HG02623 (cell line): Measurements from ENCODE around the gene CLC.
"Not testable (repeated sequence)": the region's sequence is repeated elsewhere in the genome, so short reads cannot be mapped to it uniquely, and the experiment has no call there.

ENCODE experiments used
- ATAC-seq: cut with Tn5 transposase; IDR thresholded peaks from one replicate; pipeline ENCODE4 v1.9.1; 2021; ENCODE audit warnings: moderate library complexity; ENCODE audit not compliant: unreplicated experiment

Gene CLC

DNA sequence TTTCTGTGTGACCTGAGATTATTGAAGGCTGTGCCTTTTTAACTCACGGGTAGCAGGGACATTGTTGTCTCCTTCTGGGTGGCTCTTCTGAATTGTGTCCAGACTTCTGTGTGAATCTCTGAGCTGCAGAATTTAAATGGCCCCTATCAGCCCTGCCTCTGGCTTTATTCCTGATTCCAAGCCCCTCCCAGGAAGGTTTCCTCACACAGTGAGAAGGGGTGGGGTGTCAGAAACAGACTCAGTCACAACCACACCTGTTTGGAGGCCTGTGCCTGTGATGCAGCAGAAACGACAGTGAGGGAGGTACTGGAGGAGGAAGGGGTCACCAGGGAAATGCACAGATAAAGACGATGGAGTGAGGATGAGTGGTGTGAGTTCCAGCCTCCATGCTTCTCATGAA is at the start of gene CLC:
TSS of gene CLC (minus strand) at position 139 of the 400 bp plus-strand sequence. CDS start at position 62, 77 bp downstream.
- no peak for ATAC-seq

GRCh38 chr19:39780894-39781293 is 43.1 kb upstream of the CLC start:
- no peak for ATAC-seq

DNA sequence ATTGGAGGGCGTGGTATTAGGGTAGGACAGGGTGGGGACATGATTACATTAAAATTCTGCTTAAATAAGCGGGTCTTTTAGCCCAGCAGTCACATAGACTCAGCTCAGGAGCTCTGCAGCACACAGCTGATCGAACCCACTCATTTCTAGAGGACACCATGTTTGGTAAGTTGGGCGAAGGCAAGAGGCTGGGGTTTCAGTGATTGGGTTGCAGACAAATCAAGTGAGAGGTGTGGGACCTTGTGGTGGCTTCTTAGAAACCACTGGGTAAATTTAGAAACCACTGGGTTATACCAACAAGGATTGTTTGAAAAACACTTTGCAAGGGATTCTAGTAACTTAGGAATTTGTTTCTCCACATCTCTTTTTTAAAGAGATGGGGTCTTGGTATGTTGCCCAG is 40.9 kb upstream of the CLC start, which contains the start of gene LEUTX:
TSS of gene LEUTX (plus strand) at position 92 of the 400 bp plus-strand sequence. CDS start at position 159, 67 bp downstream.
- ATAC-seq, result no peak

GRCh38 chr19:39768786-39769185 is 31.0 kb upstream of the CLC start:
- no peak for ATAC-seq

GRCh38 chr19:39768334-39768733 is 30.5 kb upstream of the CLC start:
- ATAC-seq, result no peak

DNA sequence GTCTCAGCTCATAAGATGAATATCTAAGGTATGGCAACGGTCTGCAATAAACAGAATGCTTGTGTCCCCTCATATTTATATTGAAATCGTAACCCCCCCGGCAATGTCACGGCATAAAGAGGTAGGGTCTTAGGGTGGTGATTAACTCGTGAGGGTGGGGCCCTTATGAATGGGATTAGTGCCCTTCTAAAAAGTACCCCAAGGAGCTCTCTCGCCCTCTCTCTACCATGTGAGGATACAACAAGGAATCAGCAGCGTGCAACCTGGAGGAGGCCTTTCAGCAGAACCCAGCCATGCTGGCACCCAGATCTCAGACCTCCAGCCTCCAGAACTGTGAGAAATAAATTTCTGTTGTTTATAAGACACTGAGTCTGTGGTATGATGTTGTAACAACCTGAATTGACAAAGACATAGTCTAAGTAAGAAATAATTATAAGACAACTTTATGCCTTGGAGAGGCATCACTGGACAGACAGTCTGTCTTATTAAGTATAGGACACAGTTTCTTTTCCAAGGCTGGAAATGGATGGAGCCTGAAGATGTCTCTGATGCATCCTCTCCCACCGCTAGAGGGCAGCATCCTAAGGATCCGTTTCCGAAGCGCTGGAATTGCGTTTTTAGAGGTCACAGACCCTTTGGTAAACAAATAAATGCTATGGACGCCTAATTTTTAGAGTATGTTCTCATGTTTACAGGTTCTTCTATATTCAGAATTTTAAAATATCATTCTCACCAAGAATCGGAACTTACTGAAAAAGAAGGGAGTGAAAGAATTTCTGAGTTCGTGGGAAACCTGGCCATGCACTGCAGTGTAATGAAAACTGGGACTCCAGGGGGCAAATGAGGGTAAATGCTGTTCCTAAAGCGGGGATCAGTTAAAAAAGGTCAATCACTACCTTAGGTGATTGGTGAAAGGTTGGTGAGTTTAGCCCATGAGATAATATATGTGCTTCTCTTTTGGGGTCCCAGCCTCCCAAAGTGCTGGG is 27.6 kb upstream of the CLC start:
- ATAC-seq, result no peak

- ATAC-seq, result not testable (repeated sequence)
Observed at GRCh38 chr19:39761851-39762250, 24.0 kb upstream of the CLC start.

- no peak for ATAC-seq
Observed at GRCh38 chr19:39759457-39760184, 21.8 kb upstream of the CLC start.

GRCh38 chr19:39754971-39755370 is 17.1 kb upstream of the CLC start:
- ATAC-seq, result no peak

GRCh38 chr19:39754544-39754943 is 16.7 kb upstream of the CLC start:
- no peak for ATAC-seq

DNA sequence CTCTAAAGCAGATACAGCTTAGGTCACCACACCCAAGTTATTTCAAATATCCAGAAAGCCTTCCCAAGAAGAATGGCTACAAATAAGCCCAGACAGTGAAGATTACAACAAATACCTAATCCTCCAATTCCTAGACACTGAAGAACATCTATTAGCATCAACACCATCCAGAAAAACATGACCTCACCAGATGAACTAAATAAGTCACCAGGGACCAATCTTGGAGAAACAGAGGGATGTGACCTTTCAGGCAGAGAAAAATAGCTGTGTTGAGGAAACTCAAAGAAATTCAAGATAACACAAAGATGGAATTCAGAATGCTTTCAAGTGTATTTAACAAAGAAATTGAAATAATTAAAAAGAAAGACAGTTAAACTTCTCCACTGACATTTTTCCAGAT is 15.0 kb upstream of the CLC start:
- no peak for ATAC-seq

DNA sequence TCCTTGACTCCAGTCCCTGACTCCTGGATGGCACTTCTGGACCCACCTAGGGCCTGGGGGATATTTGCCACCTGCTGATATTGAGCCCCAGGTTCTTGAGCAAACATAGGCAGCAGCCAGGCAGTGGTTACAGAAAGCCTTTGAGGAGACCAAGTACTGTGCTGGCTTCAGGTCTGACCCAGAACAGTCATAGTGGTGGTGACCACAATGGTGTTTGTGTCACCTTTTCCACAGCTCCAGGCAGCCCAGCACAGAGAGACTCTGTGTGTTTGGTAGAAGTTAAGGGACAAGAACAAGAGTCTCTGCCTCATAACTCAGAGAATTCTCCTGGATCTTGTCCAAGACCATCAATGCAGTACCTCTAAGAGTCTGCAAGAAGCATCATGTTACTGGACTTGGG is 14.6 kb upstream of the CLC start:
- ATAC-seq, result no peak

DNA sequence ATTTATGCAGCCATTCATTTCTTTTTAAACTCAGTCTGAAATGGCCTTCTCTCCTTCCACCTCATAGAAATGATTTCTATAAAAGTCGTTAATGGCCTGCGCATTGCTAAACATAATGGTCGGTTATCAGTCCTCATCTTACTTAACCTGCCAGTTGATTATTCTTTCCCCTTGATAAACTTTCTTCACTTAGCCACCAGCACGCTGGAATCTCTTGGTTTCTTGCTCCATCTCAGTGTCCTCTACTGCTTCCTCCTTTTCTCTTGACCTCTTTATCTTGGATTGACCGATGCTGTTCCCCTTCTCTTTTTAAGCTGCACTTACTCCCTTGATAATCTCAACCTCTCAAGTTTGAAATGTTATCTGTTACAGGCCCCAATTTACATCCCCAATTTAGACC is 12.2 kb upstream of the CLC start:
- no peak for ATAC-seq

DNA sequence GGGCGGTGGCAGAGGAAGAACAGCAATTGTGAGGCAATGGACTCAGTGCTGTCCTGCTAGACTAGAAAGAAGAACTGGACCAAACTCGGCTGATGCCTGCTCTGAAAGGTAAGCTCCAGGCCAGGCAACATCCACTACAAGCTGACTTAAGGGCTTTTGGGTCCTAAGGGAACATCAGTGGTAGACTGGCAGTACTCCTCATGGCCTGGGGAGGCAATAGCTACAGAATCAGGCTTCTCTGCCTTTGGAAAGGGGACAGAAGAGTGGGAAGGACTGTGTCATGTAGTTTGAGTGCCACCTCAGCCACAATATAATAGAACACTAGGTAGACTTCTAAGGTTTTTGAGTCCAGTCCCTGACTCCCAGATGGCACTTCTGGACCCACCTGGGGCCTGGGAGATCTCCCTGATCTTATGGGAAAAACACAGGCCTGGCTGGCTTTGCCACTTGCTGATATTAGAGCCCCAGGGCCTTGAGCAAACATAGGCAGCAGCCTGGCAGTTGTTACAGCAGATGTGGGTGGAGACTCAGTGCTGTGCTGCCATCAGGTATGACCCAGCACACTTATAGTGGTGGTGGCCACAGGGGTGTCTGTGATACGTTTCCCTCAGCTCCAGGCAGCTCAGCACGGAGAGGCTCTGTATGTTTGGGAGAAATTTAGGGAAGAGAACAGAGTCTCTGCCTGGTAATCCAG is 9.2 kb upstream of the CLC start:
- ATAC-seq, result no peak

- ATAC-seq, result no peak
Observed at GRCh38 chr19:39745643-39746042, 7.8 kb upstream of the CLC start.

DNA sequence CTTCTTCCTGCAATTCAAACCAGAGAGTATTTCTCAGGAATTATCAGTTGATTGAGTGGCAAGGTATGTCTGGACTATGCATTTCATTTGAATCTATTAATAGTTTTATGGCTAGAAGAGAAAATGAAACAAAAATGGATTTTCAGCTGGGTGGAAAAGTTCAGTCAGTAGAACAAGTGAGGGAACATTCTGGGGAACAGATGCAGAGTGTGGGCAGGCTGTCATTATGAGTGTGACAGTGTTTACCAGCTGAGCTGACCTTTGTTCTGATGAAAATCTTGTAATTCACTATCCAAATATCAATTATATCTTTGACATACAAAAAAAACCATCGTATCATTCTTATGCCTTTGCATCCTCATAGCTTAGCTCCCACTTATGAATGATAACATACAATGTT is 2.6 kb upstream of the CLC start:
- ATAC-seq, result no peak

DNA sequence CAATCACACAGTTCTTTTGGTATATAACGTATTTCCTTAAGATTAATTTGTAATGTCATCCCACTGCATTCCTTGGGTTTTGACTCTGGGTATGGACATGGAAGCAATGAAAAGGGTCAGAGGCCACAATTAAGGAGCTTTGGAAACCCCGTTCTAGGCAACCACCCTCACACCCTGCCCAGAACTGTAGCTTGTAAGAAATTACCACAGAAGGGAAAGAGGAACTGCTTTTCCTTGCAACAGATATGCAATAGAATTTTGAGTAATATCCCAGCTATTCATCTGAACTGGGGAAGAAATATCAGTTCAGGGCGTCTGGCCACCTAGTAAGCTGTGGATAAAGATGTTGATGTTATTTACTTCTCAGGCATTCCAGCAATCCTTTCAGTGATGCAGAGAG is 985 bp upstream of the CLC start:
- no peak for ATAC-seq

DNA sequence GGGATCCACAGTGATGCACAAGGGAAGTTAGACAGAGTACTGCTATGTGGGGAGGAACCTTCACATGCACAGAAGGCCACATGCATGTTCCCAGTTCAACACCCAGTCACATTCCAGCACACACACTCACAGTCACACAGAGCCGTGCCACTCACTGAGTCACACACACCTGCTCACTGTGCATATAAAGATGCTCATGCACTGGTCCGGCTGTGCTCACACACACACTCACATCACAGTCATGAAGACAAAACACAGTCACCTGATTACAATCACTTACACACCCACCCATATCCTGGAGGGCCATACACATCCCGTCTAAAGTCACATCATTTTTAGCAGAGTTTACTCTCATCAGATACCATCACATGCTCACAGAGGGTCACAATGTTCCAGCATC is 478 bp downstream of the CLC start:
- ATAC-seq, result no peak

GRCh38 chr19:39736088-39736487 is 1.7 kb downstream of the CLC start:
- no peak for ATAC-seq

DNA sequence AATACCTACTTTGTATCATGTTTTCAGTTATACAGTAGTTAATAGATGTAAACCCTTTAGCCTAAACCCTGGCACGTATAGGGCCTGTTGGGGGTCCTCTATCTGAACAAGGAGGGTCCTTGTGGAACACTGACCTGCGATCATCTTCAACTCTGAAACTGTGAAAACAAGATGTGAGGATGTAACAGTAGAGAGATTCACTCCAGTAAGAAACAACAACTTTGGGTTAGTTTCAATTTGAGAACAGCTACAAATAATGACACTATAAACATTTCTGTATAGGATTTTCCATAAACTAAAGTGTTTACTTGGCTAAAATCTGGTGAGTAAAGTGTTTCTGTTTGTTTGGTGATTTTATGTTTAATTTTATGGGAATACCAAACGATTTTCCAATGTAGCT is 2.1 kb downstream of the CLC start:
- ATAC-seq, result no peak

- ATAC-seq, result no peak
Observed at GRCh38 chr19:39733841-39734240, 4.0 kb downstream of the CLC start.
